Neural cell (in vitro differentiated cells): ENCODE measurements around the gene SYT7. TPM values are rescaled to one million over a fixed set of nuclear protein-coding genes. Genes with fewer than 3 reads are reported as not detected.

Experiments used
- H2AFZ ChIP-seq: fragments of 200-600, 300-800 bp; sonication (generic), shearing (Covaris generic); 2 replicates; pipeline ENCODE4 v1.6.0; 2014; ENCODE audit warnings: low read depth, mild to moderate bottlenecking, antibody characterized with exemption, low read length, moderate library complexity
- H3F3A ChIP-seq: fragments of 200-600 bp; shearing (Covaris generic); 2 replicates; pipeline ENCODE4 v1.6.1; 2016; ENCODE audit warnings: mild to moderate bottlenecking, moderate library complexity, mixed read lengths, antibody characterized with exemption, low read length; ENCODE audit not compliant: insufficient read depth, poor library complexity, severe bottlenecking
- H3K27ac ChIP-seq: fragments of 200-600, 300-800 bp; sonication (generic), shearing (Covaris generic); 2 replicates; pipeline ENCODE4 v1.5.1; 2014; ENCODE audit warnings: mild to moderate bottlenecking, low read length, moderate library complexity
- H3K27me3 ChIP-seq: fragments of 300-800, 200-600 bp; sonication (generic), shearing (Covaris generic); 2 replicates; pipeline ENCODE4 v1.6.0; 2014; ENCODE audit warnings: mild to moderate bottlenecking, low read depth, low read length, moderate library complexity; ENCODE audit not compliant: insufficient read depth
- H3K36me3 ChIP-seq: fragments of 300-800, 200-600 bp; sonication (generic), shearing (Covaris generic); 2 replicates; pipeline ENCODE4 v1.5.1; 2014; ENCODE audit warnings: mild to moderate bottlenecking, antibody characterized with exemption, low read length, moderate library complexity; ENCODE audit not compliant: insufficient read depth
- H3K4me2 ChIP-seq: fragments of 300-800, 200-600 bp; sonication (generic), shearing (Covaris generic); 2 replicates; pipeline ENCODE4 v1.6.0; 2014; ENCODE audit warnings: mild to moderate bottlenecking, low read length
- H3K4me3 ChIP-seq: fragments of 300-800, 200-600 bp; sonication (generic), shearing (Covaris generic); 2 replicates; pipeline ENCODE4 v1.5.1; 2014; ENCODE audit warnings: mild to moderate bottlenecking, low read length, moderate library complexity
- H3K79me2 ChIP-seq: fragments of 200-600 bp; shearing (Covaris generic); replicated peaks from 2 replicates; pipeline ENCODE4 v1.6.0; 2014; ENCODE audit warnings: mild to moderate bottlenecking, low read length, moderate library complexity; ENCODE audit not compliant: insufficient read depth
- H3K9ac ChIP-seq: fragments of 300-800, 200-600 bp; sonication (generic), shearing (Covaris generic); 2 replicates; pipeline ENCODE4 v1.6.1; 2016; ENCODE audit warnings: mild to moderate bottlenecking, low read length, mixed read lengths
- H3K9me2 ChIP-seq: fragments of 200-600 bp; shearing (Covaris generic); 2 replicates; pipeline ENCODE4 v1.6.1; 2016; ENCODE audit warnings: mild to moderate bottlenecking, low read length, mixed read lengths; ENCODE audit not compliant: insufficient read depth
- H3K9me3 ChIP-seq: fragments of 200-600, 300-800 bp; sonication (generic), shearing (Covaris generic); 2 replicates; pipeline ENCODE4 v1.6.1; 2016; ENCODE audit warnings: mild to moderate bottlenecking, mixed run types, low read length, moderate library complexity, mixed read lengths
- H4K20me1 ChIP-seq: fragments of 200-600 bp; shearing (Covaris generic); 2 replicates; pipeline ENCODE4 v1.6.1; 2016; ENCODE audit warnings: mild to moderate bottlenecking, mixed run types; ENCODE audit not compliant: insufficient read depth
- CTCF ChIP-seq: fragments of 450-650 bp; IDR thresholded peaks from 2 replicates; pipeline ENCODE4 v1.5.1; 2014; ENCODE audit warnings: antibody characterized with exemption, mild to moderate bottlenecking, moderate library complexity; ENCODE audit not compliant: poor library complexity, severe bottlenecking
- EP300 ChIP-seq: fragments of 450-650 bp; conservative IDR thresholded peaks from 2 replicates; pipeline ENCODE4 v1.6.1; 2014; ENCODE audit warnings: antibody characterized with exemption, mild to moderate bottlenecking, moderate library complexity; ENCODE audit not compliant: poor library complexity, severe bottlenecking
- EZH2 ChIP-seq: fragments of 200-600, 300-800 bp; shearing (Covaris generic), sonication (generic); IDR thresholded peaks from 2 replicates; pipeline ENCODE4 v1.6.1; 2014; ENCODE audit warnings: antibody characterized with exemption, low read length, borderline replicate concordance, mild to moderate bottlenecking; ENCODE audit not compliant: insufficient read depth, poor library complexity, severe bottlenecking
- MXI1 ChIP-seq: fragments of 450-650 bp; conservative IDR thresholded peaks from 2 replicates; pipeline ENCODE4 v1.6.1; 2014; ENCODE audit warnings: antibody characterized with exemption, mild to moderate bottlenecking; ENCODE audit not compliant: poor library complexity, severe bottlenecking
- POLR2AphosphoS5 ChIP-seq: IDR thresholded peaks from 2 replicates; pipeline ENCODE4 v1.6.1; 2012
- RAD21 ChIP-seq: fragments of 450-650 bp; conservative IDR thresholded peaks from 2 replicates; pipeline ENCODE4 v1.6.1; 2014; ENCODE audit warnings: antibody characterized with exemption, mild to moderate bottlenecking, moderate library complexity
- REST ChIP-seq: IDR thresholded peaks from 2 replicates; pipeline ENCODE4 v1.6.1; 2012; ENCODE audit warnings: borderline replicate concordance
- SMC3 ChIP-seq: fragments of 450-650 bp; conservative IDR thresholded peaks from 2 replicates; pipeline ENCODE4 v1.6.1; 2014; ENCODE audit warnings: antibody characterized with exemption, mild to moderate bottlenecking, moderate library complexity; ENCODE audit not compliant: poor library complexity
- TAF1 ChIP-seq: IDR thresholded peaks from 2 replicates; pipeline ENCODE4 v1.6.1; 2012; ENCODE audit warnings: low read depth
- polyA plus RNA-seq: library from polyadenylated mRNA; depleted of rRNA; stranded (reverse); fragments of >200 nt; gene quantifications from 2 replicates; pipeline ENCODE4 v1.2.3, GENCODE V29; 2014

Gene SYT7
- polyA plus RNA-seq, 1 donor from 2014 or later, result 14.0 TPM

GRCh38 chr11:61512435-61512834 is 68.4 kb downstream of the SYT7 start:
- Histone ChIP-seq H3F3A (no peaks in the 10 kb centered on the region), H3K9me2 (no peaks in the 10 kb centered on the region), H3K27me3 (no peaks in the 10 kb centered on the region), H3K79me2 (no peaks in the 10 kb centered on the region), H3K9ac (no peak overlapping the region), H3K4me2 (no peak overlapping the region), H4K20me1 (no peaks in the 10 kb centered on the region), H3K27ac (no peak overlapping the region), H2AFZ (no peak overlapping the region), H3K9me3 (no peaks in the 10 kb centered on the region), H3K36me3 (no peaks in the 10 kb centered on the region), H3K4me3 (no peak overlapping the region)
- TF ChIP-seq MXI1 (no peak), EP300 (no peak), TAF1 (no peak), SMC3 (no peak), POLR2AphosphoS5 (no peak), CTCF (no peak), EZH2 (no peak), RAD21 (no peak), REST (no peak)

- Histone ChIP-seq H3K79me2 (no peaks in the 10 kb centered on the region), H3K9me2 (no peaks in the 10 kb centered on the region), H3F3A (no peaks in the 10 kb centered on the region), H4K20me1 (no peaks in the 10 kb centered on the region), H3K36me3 (no peaks in the 10 kb centered on the region), H3K27me3 (no peaks in the 10 kb centered on the region), H2AFZ (no peak overlapping the region), H3K27ac (no peak overlapping the region), H3K4me2 (no peak overlapping the region), H3K4me3 (no peak overlapping the region), H3K9ac (no peak overlapping the region), H3K9me3 (no peaks in the 10 kb centered on the region)
- no peak for TF ChIP-seq POLR2AphosphoS5
- no peak for TF ChIP-seq TAF1
- no peak for TF ChIP-seq MXI1
- no peak for TF ChIP-seq RAD21
- no peak for TF ChIP-seq CTCF
These were observed 69.5 kb downstream of the SYT7 start for GRCh38 chr11:61511383-61511782.
